Ramos (cell line): ENCODE data around the gene PPP1R3F.
"Not testable (repeated sequence)": the region's sequence is repeated elsewhere in the genome, so short reads cannot be mapped to it uniquely, and the experiment has no call there.

Experiments used
- in situ Hi-C: fragments of 300-500 bp; cut with MboI; formaldehyde crosslinking; loops from one replicate; pipeline ENCODE4 v1.14.3; 2022; ENCODE audit warnings: low sequenced_read_pairs; ENCODE audit not compliant: unreplicated experiment

The PPP1R3F gene

DNA sequence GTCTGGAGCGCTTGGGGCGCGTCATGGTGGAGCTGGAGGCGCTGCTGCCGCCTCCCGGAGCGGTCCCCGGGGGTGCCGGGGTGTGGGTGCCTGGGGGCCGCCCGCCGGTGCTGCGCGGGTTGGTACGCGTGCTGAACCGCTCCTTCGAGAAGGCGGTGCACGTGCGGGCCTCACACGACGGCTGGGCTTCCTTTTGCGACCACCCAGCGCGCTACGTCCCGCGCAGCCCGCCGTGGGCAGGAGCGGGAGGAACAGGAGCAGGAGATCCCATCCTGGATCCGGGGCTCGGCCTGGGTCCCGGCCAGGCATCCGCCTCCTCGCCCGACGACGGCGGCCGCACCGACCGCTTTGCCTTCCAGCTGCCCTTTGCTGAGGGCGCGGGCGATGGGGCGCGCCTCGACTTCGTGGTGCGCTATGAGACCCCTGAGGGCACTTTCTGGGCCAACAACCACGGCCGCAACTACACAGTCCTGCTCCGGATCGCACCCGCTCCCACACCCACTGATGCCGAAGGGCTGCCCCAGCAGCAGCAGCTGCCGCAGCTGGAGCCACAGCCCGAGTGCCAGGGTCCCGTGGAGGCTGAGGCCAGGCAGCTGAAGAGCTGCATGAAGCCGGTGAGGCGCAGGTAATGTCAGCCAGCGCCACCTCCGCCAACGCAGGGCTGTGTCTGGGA lies 792 bp downstream of the PPP1R3F start:
- in situ Hi-C loops, result no loop called here

DNA sequence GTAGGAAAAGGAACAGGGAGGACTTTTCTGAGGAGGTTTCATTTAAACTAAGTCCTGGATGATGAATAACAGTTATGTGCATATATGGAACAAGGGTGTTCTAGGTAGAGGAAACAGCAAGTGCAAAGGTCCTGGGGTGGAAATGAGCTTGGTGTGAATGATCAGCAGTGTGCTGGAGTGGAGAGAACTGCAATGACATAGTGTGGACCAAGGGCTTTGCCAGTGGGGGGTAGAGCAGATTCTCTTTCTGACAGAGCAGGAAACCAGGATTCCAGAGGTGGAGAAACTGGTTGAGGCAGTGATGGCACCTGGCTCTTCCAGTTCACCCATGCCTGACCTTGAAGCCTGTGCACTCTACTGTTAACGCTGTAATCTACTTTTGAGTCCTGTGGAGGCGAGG lies 1.7 kb downstream of the PPP1R3F start:
- in situ Hi-C loops, result no loop called here

DNA sequence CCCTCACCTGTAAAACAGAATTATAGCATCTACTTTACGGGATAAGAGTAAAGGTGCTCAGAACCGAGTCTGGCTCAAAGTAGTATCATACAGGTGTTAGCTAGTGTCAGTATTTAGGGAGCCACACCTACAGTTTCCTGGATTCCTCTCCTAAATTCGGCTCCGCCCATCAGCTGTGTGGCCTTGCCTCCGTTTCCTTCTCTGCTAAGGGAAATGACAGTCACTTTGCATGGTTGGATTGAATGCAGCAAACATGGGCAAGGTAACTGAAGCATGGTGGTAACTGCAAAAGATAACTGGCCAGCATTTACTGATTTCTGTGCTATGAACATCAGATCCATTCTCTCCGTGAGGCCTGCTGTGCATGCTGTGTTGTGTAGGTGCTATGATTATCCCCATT lies 2.8 kb downstream of the PPP1R3F start:
- in situ Hi-C loops, result no loop called here

DNA sequence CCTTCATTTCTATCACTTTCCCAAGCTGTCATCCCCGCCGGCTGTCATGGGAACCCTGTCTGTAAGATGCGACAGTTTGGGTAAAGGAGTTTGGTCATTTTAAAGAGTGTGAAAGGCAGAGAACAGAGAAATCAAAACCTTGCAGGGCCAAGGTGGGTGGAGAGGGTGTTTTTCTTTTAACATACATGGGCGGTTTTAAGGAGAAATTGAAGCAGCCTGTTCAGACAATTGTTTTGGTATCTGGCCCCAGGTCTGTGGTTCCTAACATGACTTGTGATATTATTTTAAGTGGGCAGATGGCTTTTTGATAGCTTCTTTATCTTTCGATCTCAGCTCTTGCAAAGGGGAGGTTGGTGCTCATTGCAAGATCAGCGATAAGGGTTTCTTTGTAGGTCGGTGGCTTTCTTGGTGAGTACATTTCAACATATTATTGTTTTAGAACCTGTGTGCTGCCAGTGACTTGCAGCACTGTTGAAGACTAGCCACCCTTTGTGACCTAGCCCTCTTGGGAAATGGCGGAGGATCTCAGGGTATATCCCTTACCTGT lies 3.7 kb downstream of the PPP1R3F start:
- in situ Hi-C loops, result no loop called here

DNA sequence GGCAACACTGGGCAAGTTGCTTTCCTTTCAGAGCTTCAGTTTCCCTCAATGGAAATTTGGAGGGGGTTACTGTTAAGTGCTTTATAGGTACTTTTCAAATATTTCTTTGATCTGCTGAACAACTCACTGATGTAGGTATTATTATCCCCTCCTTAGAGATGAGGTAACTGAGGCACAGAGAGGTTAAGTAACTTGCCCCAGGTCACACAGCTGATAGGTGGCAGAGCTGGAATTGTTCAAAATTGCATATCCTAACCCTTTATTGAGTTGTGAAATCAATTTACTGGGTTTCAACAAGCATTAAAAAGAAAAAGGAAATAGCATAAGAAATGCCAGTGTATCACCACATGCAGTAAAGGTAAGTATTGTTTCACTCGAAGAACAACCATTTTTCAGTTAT lies 6.6 kb downstream of the PPP1R3F start:
- in situ Hi-C loops, result no loop called here

DNA sequence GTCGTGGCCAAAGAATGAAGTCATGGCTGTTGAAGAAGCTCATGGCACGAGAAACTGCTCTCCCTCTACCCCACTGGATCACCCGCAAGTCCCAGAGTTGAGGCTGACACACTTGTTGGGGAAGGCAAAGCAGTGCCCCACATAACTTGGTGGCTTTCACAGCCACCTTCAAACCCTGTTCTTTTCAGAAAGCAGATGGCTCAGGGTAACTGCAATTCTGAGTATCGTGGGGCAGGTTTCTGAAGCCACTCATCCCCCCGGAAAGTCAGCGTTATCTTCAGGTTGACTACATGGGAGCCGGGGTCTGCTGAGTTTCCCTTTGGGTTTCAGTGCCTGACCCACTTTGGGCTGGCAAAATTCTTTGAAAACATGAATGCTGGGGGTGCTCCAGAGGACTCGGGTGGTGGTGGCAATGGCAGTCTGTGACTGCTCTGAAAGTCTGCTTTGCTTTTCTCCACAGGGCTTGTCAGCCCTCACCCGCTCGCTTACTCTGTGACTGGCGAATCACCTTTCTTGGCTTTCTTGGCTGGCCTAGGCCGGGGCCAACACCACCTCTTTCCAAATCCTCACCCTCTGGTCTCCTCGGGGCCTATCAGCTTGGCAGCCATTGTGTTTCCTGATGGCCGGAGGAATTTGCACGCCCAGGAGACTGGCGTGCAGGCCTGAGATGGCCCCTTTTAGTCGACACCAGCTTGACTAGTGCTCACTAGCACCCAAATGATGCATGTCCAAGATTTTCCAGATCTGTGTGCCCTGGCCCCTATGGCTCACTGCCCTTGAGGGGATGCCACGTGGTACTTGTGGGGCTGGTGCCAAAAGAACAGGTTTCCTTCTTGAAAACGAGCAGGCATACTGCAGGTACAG lies 7.3 kb downstream of the PPP1R3F start:
- in situ Hi-C loops, result no loop called here

DNA sequence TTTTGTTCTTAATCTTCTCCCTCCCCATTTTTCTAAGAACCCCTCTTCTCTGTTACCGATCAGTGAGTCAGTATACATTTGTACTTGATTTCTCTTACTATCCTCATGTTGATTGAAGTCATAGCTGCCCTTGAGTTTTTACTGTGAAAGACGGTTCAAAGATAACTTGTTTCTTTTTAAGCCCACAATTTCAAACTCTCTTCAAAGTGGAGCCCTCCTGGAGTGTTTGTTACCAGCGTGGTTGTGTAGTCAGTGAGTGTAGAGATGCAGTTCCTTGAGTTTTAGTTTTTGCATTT lies 7.9 kb downstream of the PPP1R3F start:
- in situ Hi-C loops, result no loop called here

DNA sequence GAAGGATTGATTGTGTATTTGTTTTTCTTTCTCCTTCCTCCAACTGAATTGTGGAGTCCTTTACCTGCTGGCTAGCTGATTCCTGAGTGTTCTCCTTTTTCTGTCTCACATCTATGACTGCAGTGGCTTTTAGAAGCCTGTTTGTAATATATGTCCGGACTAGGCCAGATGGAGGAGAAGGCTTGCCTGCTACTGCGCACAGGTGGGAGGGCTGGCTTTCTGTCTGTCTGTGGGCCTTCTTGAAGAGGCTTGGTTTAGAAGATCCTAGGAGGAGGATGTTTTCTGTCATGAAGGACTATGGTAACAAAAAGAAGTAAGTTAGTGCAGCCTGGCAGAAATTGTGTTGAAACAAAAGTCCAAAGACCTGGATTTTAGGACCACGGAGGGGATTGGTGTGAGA lies 8.5 kb downstream of the PPP1R3F start:
- in situ Hi-C loops, result no loop called here

DNA sequence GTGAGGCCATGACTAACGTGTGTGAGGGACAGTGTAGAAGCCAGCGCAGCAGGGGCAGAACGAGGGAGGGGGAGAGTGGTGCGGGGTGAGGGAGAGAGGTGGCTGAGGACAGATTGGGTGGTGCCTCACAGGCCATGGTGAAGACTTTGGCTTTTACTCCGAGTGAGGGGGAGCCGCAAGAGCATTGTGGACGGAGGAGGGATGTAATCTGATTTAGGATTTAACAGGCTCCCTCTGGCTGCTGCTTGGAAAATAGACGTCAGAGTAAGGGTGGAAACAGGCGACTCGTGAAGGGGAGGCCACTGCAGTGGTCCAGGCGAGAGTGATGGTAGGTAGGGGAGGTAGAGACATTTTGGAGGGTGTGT lies 13.0 kb downstream of the PPP1R3F start:
- in situ Hi-C loops, result no loop called here

DNA sequence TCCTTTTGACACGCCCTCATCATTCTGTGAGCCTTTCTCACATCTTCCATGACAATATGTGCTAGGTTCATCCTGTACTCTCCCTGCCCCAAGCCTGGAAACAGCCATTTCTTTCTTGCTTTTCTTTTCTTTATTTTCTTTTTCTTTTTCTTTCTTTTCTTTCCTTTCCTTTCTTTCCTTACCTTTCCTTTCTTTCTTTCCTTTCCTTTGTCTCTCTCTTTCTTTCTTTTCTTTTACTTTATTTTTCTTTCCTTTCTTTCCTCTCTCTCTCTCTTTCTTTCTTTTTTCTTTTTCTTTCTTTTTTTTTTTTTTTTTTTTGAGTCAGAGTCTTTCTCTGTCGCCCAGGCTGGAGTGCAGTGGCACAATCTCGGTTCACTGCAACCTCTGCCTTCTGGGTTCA lies 14.6 kb downstream of the PPP1R3F start:
- in situ Hi-C loops, result no loop called here

DNA sequence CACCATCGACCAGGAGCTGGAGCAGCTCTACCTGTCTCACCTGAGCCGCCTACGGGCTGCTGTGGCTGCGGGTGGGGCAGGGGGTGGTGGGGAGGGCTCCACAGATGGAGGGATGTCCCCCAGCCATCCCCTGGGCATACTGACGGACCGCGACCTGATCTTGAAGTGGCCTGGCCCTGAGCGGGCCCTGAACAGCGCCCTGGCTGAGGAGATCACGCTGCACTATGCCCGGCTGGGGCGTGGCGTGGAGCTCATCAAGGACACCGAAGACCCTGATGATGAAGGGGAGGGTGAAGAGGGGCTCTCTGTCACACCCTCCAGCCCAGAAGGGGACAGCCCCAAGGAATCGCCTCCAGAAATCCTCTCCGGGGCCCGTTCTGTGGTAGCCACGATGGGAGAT lies 16.5 kb downstream of the PPP1R3F start:
- in situ Hi-C loops, result no loop called here

DNA sequence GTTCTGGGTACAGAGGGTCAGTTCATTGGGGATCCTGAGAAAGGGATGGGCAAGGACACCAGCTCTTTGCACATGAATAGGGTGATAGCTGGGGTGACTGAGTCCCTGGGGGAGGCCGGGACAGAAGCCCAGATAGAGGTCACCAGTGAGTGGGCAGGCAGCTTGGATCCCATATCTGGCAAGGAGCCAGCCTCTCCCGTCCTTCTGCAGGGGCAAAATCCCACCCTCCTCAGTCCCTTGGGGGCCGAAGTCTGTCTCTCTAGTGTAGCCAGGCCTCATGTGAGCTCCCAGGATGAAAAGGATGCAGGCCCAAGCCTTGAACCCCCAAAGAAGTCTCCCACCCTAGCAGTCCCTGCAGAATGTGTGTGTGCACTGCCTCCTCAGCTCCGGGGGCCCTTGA lies 17.0 kb downstream of the PPP1R3F start:
- in situ Hi-C loops, result no loop called here

DNA sequence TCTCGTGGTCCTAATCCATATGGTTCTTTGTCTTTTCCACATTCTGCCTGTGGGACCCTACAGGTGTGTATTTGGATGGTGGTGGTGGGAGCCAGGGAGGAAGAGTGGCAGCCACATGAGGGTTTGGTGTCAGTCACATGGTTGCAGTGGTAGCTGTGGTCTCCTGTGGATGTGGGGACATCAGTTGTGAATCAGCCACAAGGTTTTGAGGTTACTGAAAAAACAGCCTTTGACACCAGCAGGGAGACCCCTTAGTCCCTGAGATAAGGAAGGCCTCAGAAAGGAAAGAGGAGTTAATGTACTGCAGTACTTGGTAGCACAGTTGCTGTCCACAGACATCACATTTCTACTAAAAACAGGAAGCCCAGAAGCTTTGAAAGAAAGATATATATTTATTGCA lies 18.1 kb downstream of the PPP1R3F start:
- in situ Hi-C loops, result no loop called here

DNA sequence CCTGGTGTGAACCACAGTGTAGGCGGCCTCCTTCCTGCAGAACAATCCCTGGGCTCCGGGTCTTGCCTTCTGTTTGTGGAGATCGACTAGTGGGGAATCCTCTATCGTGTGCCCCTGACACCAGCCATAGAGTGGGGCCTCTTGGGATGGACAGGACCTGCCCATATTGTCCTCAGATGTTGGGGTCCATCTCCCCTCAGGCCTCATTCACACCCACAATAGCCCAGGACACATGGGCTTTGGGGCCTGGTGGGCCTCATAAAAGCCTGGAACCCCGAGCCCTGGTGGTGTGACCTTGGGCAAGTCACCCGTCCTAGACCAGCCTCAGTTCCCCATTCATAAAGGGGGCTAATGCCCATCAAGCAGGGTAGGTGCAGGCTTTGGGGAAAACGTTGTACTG lies 20.6 kb downstream of the PPP1R3F start:
- in situ Hi-C loops, result no loop called here

DNA sequence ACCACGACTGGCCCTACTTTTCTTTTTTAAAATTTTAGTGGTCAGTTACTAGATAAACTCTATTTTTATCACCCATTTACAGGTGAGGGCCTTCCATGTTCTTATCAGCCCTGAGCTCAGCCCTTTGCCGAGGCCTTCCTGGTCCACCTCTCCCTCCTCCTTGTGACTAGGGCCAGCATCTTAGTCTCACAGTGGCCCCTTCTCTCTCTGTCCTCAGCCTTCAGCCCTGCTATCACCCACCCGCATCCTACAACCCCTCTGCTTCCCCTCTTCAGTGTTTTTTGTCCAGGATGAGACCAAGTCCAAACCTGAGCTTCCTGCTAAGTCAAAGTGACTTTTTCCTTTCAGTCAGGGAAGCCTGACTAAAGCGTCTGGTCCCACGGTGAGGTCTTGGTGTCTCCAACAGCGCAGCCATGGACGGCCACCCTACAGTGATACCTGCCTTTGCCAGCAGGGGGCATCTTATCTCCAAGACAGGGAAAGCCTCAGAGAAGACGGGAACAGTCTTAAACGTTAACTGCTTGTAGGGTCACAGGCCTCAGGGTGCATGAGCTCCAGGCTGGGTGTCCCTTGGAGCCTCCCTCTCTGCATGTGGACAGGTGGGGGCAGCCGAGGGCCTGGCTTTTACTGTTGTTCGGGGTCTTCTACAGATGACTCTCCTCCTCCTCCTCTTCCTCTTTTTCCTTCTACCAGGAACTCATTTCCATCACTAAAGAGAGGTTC lies 22.2 kb downstream of the PPP1R3F start:
- in situ Hi-C loops, result no loop called here

DNA sequence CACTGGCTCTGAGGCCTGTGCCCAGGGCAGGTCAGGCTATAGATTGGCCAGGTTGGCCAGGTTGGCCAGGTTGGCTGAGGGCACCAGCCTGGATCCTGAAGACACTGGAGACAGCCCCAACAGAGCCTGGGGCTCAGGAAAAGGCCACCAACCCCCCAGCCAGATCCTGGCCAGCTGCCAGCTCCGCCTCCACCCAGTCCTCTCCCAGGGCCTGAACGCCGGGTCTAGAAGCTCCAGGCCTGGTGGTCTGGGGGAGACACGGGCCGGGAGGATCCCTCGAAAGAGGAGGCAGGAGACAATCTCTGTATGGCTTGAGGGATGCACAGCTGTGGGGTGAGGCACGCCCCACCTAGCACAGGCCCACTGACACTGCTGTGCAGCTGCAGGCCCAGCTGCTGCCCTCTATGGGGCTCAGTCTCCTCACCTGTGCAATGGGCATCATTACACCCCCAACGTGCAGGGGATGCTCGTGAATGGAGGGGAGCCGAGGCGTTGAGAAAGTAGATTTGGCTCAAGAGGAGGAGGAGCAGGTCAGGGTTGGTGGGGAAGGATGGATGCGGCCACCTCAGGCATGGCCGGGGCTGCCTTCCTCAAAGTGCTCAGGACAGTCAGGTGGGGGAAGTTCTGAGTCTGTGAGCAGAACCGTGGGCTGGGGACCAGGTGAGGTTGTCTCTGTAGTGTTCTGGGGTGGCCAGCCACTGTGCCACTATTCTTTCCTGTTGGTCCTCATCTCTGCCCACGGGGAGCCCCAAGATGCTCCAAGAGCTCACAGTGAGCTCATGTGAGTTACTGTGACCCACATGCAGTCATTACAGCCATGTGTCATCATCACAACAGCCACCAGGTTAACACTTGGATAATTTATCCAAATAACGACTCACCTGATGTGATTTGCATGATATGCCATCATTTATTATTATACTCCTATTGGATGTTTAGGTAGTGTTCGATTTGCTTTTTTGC lies 23.1 kb downstream of the PPP1R3F start:
- in situ Hi-C loops, result no loop called here

DNA sequence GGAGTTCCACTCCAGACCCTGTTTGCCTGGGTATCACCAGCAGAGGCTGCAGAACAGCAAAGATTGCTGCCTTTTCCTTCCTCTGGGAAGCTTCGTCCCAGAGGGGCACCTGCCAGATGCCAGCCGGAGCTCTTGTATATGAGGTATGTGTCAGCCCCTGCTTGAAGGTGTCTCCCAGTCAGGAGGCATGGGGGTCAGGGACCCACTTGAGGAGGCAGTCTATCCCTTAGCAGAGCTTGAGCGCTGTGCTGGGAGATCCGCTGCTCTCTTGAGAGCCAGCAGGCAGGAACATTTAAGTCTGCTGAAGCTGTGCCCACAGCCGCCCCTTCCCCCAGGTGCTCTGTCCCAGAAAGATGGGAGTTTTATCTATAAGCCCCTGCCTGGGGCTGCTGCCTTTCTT lies 29.7 kb downstream of the PPP1R3F start:
- in situ Hi-C loops, result not testable (repeated sequence)

DNA sequence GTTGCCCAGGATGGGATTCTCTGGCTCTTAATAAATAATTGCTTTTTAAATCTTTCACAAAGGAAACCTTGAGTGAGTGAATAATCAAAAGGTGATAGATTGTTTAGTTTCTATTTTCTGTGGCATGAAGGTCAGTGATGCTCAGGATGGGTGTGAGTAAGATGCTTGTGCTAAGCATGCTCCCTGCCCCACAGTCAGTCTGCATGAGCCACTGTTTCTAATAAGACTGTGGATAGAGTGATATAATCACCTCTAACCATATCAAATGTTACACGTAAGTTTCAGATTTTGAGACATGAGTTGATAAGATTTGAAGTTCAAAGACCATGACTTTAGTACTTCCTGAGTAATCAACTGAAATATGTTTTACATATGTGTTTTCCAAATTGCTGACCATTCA lies 31.1 kb downstream of the PPP1R3F start:
- in situ Hi-C loops, result no loop called here

DNA sequence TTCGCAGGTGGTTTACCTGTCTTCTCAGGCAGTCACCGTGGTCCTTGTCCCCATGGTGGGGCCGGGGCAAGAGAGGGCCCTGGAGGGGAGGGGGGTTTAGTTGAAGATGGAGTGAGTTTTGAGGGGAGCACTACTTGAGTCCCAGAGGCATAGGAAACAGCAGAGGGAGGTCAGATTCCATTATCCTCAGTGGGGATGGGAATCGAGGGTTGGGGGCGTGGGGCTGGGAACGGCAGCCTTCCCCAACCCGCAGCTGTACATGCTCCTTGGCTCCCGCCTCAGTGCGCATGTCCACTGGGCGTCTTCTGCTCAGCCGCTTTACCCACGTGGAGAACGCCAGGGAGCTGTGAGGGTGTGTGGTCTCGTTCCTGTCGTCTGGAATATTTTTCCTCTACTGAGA lies 33.8 kb downstream of the PPP1R3F start, which contains the start of gene GAGE10:
Gene GAGE10, plus strand, starts transcription at position 301 of the 400 bp plus-strand sequence. CDS start 1,214 bp downstream, outside the sequence.
- in situ Hi-C loops, result no loop called here

DNA sequence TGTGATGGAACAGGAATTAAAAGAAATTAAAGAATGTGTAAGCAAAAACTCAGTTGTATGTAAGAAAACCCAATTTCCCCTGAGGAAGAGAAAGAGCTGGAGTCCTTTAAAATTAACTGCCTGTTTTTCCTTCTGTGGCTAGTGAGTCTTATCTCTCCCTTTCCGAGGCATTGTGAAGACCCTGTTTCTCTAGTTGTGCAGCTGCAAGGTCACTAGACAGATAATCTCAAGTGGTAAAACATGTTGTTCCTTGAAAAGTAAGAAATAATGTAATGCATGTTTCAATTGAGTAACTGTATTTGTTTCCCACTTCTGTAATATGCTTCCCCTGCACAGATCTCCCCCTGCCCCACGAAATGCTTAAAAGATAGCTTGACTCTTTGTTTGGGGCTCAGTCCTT lies 38.2 kb downstream of the PPP1R3F start:
- in situ Hi-C loops, result not testable (repeated sequence)
